ENCODE results near the gene CSKMT.

- TF ChIP-seq, protein P1, sequence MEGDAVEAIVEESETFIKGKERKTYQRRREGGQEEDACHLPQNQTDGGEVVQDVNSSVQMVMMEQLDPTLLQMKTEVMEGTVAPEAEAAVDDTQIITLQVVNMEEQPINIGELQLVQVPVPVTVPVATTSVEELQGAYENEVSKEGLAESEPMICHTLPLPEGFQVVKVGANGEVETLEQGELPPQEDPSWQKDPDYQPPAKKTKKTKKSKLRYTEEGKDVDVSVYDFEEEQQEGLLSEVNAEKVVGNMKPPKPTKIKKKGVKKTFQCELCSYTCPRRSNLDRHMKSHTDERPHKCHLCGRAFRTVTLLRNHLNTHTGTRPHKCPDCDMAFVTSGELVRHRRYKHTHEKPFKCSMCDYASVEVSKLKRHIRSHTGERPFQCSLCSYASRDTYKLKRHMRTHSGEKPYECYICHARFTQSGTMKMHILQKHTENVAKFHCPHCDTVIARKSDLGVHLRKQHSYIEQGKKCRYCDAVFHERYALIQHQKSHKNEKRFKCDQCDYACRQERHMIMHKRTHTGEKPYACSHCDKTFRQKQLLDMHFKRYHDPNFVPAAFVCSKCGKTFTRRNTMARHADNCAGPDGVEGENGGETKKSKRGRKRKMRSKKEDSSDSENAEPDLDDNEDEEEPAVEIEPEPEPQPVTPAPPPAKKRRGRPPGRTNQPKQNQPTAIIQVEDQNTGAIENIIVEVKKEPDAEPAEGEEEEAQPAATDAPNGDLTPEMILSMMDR (conservative IDR thresholded peaks at IDR 0.05 in 1 of 2, IDR thresholded peaks at IDR 0.05 in 1 of 2; ENCODE audit: extremely low read depth in 1 of 2, insufficient read depth in 1 of 2, low read depth in 1 of 2, low read length in 2 of 2), result no peak
- no peak for TF ChIP-seq EZH2 (IDR thresholded peaks at IDR 0.05; ENCODE audit: borderline replicate concordance, low read length)
Measured at GRCh38 chr11:62673196-62673525, 8.0 kb downstream of the CSKMT start.

All from mammary epithelial cell (primary cell).